Muscle of leg (tissue), 11 donors: ENCODE data around the gene ADAM12. TPM values are rescaled to one million over a fixed set of nuclear protein-coding genes. Genes with fewer than 3 reads are reported as not detected.

Experiments
- DNase-seq: peaks from one replicate; pipeline ENCODE4 v3.0.0; 2013
- H3K27ac ChIP-seq: one replicate; pipeline ENCODE4 v1.5.1; 2013; ENCODE audit warnings: mild to moderate bottlenecking, low read length, control low read depth
- H3K27me3 ChIP-seq: one replicate; pipeline ENCODE4 v1.6.1; 2013; ENCODE audit warnings: low read length; ENCODE audit not compliant: control insufficient read depth, insufficient read depth
- H3K36me3 ChIP-seq: one replicate; pipeline ENCODE4 v1.6.1; 2013; ENCODE audit warnings: low read length; ENCODE audit not compliant: control insufficient read depth, insufficient read depth
- H3K4me1 ChIP-seq: one replicate; pipeline ENCODE4 v1.6.1; 2013; ENCODE audit warnings: low read length; ENCODE audit not compliant: control insufficient read depth, insufficient read depth
- H3K4me3 ChIP-seq: one replicate; pipeline ENCODE4 v1.5.1; 2013; ENCODE audit warnings: low read length, control low read depth
- H3K9me3 ChIP-seq: replicated peaks from 2 replicates; pipeline ENCODE4 v1.6.1; 2013; ENCODE audit warnings: low read depth, low read length; ENCODE audit not compliant: control insufficient read depth
- WGBS: methylation state at CpG from one replicate; pipeline ENCODE4 v1.1.5; 2013; ENCODE audit warnings: missing lambda C conversion rate; ENCODE audit not compliant: insufficient coverage; 5-methylcytosine and 5-hydroxymethylcytosine counted together
- polyA plus RNA-seq, 8 donors: library from polyadenylated mRNA; unstranded; fragments of 120-200 nt; gene quantifications; one replicate each; pipeline versions ENCODE4 v1.2.1 to v1.2.3, GENCODE V29; 2013; ENCODE audit warnings: inconsistent platforms in 1 of 8, low replicate concordance in 1 of 8; ENCODE audit not compliant: insufficient read length in 8 of 8, insufficient read depth in 1 of 8
- total RNA-seq: library from RNA; stranded (reverse); fragments of 120-200 nt; gene quantifications from one replicate; pipeline ENCODE4 v1.2.4, GENCODE V29; 2013

Gene ADAM12
- total and polyA plus RNA-seq, 9 donors = 11.7 to 39.6 (median 21.0) TPM

DNA sequence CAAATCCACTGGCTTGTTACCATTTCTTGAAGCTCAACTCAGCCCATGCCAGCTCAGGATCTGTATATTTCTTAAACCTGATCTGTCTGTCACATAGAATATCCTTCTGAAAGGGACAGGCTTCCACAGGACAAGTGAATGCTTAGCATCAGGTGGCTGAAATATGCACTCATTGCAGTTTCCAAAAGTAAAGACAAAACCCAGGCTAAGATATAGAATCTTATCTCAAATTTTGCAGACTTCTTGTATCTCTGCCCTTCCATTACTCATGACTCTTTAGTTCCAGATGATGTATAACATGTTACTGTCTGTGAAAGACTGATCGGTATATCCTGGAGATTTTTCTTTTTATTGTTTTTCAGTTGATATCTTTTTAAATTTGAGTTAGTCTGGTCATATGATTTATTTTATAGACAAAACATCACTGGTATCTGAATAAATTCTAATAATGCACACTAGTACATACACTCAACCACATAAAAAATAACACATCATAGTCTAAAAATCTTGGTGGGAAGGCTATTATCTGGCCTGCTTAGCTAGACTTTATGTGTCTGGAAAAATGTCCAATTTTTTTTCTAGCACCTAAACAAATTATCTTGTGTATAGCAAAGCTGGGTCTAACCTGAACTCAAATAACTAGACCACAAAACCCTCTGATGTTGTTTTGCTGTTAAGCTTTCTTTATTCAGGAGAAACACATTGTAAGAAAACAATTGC lies 182.6 kb downstream of the ADAM12 start:
- Histone ChIP-seq H3K27me3 (no peaks in the 10 kb centered on the region), H3K9me3 (no peaks in the 10 kb centered on the region), H3K27ac (no peak overlapping the region), H3K36me3 (no peaks in the 10 kb centered on the region), H3K4me3 (no peak overlapping the region), H3K4me1 (peaks cover 7% of the 10 kb centered on the region)
- DNase-seq = no peak
- WGBS = no CpG with 5 or more reads among the region's 1 CpG

DNA sequence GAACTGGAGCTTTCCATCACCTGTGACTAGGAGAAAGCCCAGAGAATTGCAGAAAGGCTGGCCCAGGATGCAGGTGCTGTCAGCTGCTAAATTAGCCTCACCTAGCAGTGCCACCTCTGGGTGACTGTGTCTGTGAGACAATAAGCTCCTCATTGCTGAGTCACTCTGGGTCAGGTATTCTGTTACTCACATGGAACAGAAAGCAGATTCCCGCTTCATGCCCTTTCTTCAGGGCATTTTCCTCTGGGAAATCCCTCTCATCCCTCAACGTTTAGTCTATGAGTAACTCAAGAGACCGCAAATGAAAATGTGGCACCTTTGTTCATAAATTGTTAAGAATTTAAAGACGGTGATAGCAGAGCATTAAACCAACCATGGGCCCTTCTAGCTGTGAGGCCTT lies 184.0 kb downstream of the ADAM12 start:
- Histone ChIP-seq H3K36me3 (no peaks in the 10 kb centered on the region), H3K4me1 (peaks cover 2% of the 10 kb centered on the region), H3K9me3 (no peaks in the 10 kb centered on the region), H3K27ac (no peak overlapping the region), H3K27me3 (no peaks in the 10 kb centered on the region), H3K4me3 (no peak overlapping the region)
- WGBS = 90% methylated on average over 2 of the region's 4 CpGs
- no peak for DNase-seq

DNA sequence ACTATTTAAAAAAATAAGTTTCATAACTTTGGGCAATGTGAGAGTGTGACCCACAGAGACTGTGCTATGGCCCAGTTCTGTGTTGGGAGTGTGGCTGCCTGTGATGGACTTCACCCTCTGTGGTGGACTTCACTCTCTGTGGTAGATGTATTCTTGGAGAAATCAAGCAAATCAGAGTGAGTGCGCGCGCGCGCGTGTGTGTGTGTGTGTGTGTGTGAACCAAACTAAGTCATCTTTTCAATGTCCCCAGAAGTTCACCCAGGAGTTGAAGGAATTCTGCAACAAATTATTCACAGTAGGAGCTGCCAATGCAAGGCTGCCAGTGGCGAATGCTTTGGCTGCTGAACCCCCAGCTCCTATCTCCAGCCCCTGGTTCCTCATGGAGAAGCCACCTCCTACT lies 184.5 kb downstream of the ADAM12 start:
- peaks cover 2% of the 10 kb centered on the region for H3K4me1 ChIP-seq
- no peak overlapping the region for H3K4me3 ChIP-seq
- DNase-seq = no peak
- no CpG with 5 or more reads among the region's 7 CpGs for WGBS
- H3K27ac ChIP-seq = no peak overlapping the region
- H3K36me3 ChIP-seq = no peaks in the 10 kb centered on the region
- H3K9me3 ChIP-seq = no peaks in the 10 kb centered on the region
- no peaks in the 10 kb centered on the region for H3K27me3 ChIP-seq

DNA sequence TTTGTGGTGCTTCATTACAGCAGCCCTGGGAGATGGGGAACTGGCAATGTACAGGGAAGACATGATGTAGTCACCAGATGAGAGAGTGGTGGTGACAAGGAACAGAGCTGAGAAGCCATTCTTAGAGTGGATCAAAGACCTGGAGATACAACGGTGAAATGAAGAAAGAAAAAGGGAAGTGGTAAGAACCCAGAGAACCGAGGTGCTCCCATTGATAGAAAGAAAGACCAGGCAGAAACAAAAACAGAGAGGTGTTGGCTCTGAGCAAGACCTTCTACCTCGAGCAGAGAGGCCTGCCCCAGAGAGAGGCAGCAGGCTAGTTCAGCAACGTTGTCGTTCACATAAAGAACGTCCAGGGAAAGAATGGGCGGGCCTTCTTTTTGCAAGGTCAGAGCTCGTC lies 186.7 kb downstream of the ADAM12 start:
- Histone ChIP-seq H3K9me3 (no peaks in the 10 kb centered on the region), H3K4me1 (peaks cover 2% of the 10 kb centered on the region), H3K36me3 (no peaks in the 10 kb centered on the region), H3K27me3 (no peaks in the 10 kb centered on the region), H3K27ac (no peak overlapping the region), H3K4me3 (no peak overlapping the region)
- DNase-seq = no peak
- WGBS = 71% methylated on average over 8 of the region's 8 CpGs

DNA sequence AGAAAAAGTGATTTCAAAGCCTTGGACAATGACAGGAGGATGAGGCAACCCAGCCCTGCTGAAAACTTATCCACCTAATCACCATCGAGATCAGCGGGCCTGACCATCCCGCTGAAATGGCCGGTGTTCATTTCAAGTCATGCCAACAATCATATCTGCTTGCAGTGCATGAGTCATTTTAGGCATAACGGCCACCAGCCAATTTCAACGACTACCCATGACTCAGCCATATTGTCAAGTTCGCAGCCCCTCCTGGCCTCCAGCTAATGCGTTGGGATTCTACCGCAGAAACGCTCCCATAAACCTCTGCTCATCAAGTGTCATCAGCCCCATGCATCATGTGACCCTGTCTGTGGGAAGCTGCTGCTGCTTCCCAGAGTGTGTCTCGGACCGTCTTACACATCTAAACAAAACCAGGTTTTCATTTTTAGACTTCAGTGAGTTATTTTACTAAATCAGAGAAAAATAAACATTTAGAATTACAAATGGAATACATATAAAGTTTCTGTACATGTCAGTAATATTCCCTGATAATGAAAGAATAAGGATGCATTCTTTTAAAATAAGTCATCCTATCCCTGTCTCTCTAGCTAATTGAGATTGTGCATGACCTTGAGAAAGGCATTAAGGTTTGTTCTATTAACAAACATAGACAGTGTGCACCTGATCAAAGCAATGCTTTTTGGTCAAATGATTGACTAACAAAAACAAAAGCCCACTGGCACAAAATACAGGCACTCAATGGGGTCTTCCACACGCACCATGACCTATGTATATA lies 188.9 kb downstream of the ADAM12 start:
- H3K4me3 ChIP-seq = no peak overlapping the region
- H3K27ac ChIP-seq = no peak overlapping the region
- H3K27me3 ChIP-seq = no peaks in the 10 kb centered on the region
- H3K36me3 ChIP-seq = no peaks in the 10 kb centered on the region
- no peak for DNase-seq
- no peaks in the 10 kb centered on the region for H3K9me3 ChIP-seq
- WGBS = 89% methylated on average over 10 of the region's 13 CpGs
- peaks cover 2% of the 10 kb centered on the region for H3K4me1 ChIP-seq

DNA sequence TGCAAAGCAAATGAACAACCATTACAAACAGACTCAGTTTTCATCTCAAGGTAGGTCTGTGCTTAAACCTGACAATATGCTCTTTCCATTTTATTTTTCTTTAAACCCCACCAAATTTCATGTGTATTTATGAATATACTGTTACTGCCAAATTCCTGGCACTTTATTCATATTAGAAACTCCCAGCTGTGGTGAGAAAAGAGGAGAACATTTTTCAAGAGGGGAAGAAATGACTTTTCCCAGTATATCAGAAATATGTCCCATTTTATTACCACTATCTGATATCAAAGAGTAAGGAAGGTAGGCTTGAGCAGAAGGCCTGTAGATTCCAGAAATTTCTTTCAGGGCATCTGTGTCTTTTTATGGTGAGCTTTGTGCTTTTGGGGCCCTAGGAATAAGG lies 189.6 kb downstream of the ADAM12 start:
- H3K27ac ChIP-seq = no peak overlapping the region
- H3K9me3 ChIP-seq = no peaks in the 10 kb centered on the region
- no peaks in the 10 kb centered on the region for H3K27me3 ChIP-seq
- DNase-seq = no peak
- H3K36me3 ChIP-seq = no peaks in the 10 kb centered on the region
- peaks cover 2% of the 10 kb centered on the region for H3K4me1 ChIP-seq
- no peak overlapping the region for H3K4me3 ChIP-seq

DNA sequence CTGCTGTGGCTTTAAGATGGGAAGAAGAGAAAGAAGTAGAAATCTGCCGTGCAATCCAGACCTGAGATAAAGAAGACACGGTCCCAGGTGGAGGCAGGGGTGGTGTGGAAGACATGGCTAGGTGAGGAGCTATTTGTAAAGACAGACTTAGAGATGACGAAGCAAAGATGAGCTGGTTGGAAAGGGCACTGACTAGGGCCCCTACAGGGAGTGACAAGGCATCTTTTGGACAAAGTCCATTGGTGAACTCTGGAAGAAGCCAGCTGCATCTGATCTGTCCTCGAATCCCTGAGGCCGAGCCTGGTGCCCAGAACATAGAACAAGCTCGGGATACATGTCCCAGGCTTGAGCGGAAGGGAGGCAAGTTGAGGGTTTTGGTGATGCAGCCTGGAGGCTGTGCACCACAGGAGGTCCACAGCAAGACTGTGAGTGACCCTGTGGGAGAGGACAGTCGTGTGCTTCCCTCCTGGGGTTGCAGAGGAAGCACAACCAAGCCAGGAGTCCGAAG lies 191.2 kb downstream of the ADAM12 start:
- Histone ChIP-seq H3K36me3 (no peaks in the 10 kb centered on the region), H3K9me3 (no peaks in the 10 kb centered on the region), H3K4me1 (peaks cover 2% of the 10 kb centered on the region), H3K27ac (no peak overlapping the region), H3K27me3 (no peaks in the 10 kb centered on the region), H3K4me3 (no peak overlapping the region)
- DNase-seq = no peak
- 80% methylated on average over 9 of the region's 9 CpGs for WGBS

DNA sequence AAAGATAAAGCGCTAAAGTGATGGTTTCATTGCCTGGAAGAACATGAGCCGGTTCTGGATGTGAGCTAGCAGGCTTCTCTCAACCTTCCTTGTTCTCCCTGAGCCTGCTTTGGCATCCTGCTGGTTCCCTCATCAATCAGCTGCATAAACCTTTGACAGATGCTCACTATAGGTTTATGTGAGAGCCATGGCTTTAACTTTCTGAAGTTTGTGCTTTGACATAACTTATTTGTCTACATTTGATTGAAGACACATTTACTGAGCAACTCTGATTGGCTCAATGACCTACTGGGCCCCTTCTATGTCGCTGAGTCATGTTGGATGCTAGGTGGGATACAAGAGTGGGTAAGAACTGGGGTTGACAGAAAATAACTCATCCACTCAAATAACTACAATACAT lies 192.0 kb downstream of the ADAM12 start:
- 88% methylated on average over 2 of the region's 3 CpGs for WGBS
- Histone ChIP-seq H3K36me3 (no peaks in the 10 kb centered on the region), H3K27me3 (no peaks in the 10 kb centered on the region), H3K9me3 (no peaks in the 10 kb centered on the region), H3K27ac (no peak overlapping the region), H3K4me1 (peaks cover 2% of the 10 kb centered on the region), H3K4me3 (no peak overlapping the region)
- no peak for DNase-seq

DNA sequence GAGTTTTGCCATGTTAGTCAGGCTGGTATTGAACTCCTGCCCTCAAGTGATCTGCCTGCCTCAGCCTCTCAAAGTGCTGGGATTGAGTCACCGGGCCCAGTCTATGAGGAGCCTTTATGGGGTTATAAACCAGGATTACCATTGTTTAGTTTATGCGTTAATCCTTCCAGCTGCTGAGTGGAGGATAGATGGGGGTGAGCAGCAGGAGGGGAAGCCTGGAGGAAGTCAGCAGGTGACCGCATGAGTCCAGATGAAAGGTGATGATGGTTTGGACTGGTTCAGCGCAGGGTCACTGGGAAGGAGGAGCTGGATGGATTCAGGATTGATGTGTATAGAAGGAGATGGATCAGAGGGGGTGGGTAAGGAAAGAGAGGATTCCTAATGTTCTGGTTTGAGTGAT lies 197.1 kb downstream of the ADAM12 start:
- Histone ChIP-seq H3K27ac (no peak overlapping the region), H3K36me3 (no peaks in the 10 kb centered on the region), H3K4me3 (no peak overlapping the region), H3K9me3 (no peaks in the 10 kb centered on the region), H3K27me3 (no peaks in the 10 kb centered on the region), H3K4me1 (peaks cover 6% of the 10 kb centered on the region)
- no peak for DNase-seq
- WGBS = 78% methylated on average over 4 of the region's 4 CpGs

DNA sequence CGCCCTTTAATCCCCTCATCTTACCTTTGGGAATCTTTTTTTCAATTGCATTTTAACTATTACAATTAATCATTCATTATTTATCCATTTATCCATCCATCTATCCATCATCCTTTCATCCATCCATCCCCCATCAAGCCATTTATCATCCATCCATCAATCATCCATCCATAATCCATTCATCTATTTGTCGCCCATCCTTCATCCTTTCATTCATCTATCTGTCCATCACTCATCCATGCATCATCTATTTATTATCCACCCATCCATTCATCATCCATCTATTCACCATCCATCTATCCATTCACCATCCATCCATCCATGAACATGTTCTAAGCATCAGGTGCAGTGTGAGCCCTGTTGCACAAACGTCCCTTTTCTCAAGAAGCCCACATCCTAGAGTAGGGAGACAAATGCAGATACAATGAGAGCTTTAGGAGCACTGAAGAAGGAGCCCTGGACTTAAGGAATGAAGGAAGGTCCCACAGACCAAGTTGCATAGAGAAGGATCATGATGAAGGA lies 199.5 kb downstream of the ADAM12 start:
- H3K9me3 ChIP-seq = no peaks in the 10 kb centered on the region
- WGBS = 98% methylated on average over 3 of the region's 3 CpGs
- H3K27ac ChIP-seq = no peak overlapping the region
- H3K4me3 ChIP-seq = no peak overlapping the region
- no peaks in the 10 kb centered on the region for H3K27me3 ChIP-seq
- no peak for DNase-seq
- H3K36me3 ChIP-seq = no peaks in the 10 kb centered on the region
- H3K4me1 ChIP-seq = peaks cover 6% of the 10 kb centered on the region
